Lower leg skin (tissue), 4 donors: ENCODE measurements around the gene AKTIP. TPM values are rescaled to one million over a fixed set of nuclear protein-coding genes. Genes with fewer than 3 reads are reported as not detected.

Source experiments
- DNase-seq, 2 donors: peaks; one replicate each; pipeline ENCODE4 v3.0.0-alpha.2; 2019; ENCODE audit warnings: low spot score in 2 of 2
- H3K4me3 ChIP-seq: fragments of 200-600 bp; sonication (generic); 2 replicates; pipeline ENCODE4 v1.5.1; 2017; ENCODE audit warnings: mild to moderate bottlenecking, low read depth; ENCODE audit not compliant: poor library complexity, severe bottlenecking
- CTCF ChIP-seq, 3 donors: fragments of 450-650 bp; IDR thresholded peaks; one replicate each; pipeline ENCODE4 v1.5.1; 2016; ENCODE audit warnings: antibody characterized with exemption in 3 of 3, mild to moderate bottlenecking in 3 of 3, moderate library complexity in 2 of 3
- POLR2A ChIP-seq, 2 donors: fragments of 450-650 bp; IDR thresholded peaks; one replicate each; pipeline ENCODE4 v1.6.1; 2016 to 2017; ENCODE audit warnings: antibody characterized with exemption in 2 of 2, mild to moderate bottlenecking in 1 of 2, moderate library complexity in 1 of 2
- WGBS, 2 donors: methylation state at CpG; one replicate each; pipeline ENCODE4 v1.1.5; 2018; 5-methylcytosine and 5-hydroxymethylcytosine counted together
- intact Hi-C: fragments of 100-400 bp; cut with DNase I; formaldehyde crosslinking; loops from one replicate; pipeline ENCODE4 v1.15.0; 2023; ENCODE audit warnings: low total_unique reads
- total RNA-seq, 4 donors: library from RNA; depleted of rRNA; stranded (reverse); fragments of >200 nt; gene quantifications; one replicate each; pipeline ENCODE4 v1.1.0, GENCODE V29; 2016

Gene AKTIP
- total RNA-seq, 4 donors from 2014 or later: 30.9 to 90.9 (median 59.9) TPM

- TF ChIP-seq CTCF (IDR thresholded peaks at IDR 0.05) (peak in 1 of 3 donors; percentile 75), POLR2A (IDR thresholded peaks at IDR 0.05) (no peak)
- DNase-seq: peak; percentile 67 to 94
- WGBS, 2 donors: 41 to 44% methylated on average over 29 of the region's 29 CpGs
- intact Hi-C loops: loop anchor here (10.0 kb wide), 1 partner anchor 455 kb away; the partner anchor contains the start of genes CHD9 and CHD9NB
- H3K4me3 ChIP-seq: no peak overlapping the region
Observed at GRCh38 chr16:53509906-53510703, 7.1 kb upstream of the AKTIP start.

GRCh38 chr16:53507464-53508179 is 4.6 kb upstream of the AKTIP start:
- peak in 1 of 2 donors; percentile 14 for DNase-seq
- intact Hi-C loops: loop anchor here (10.0 kb wide), 1 partner anchor 453 kb away; the partner anchor contains the start of genes CHD9 and CHD9NB
- no peak overlapping the region for H3K4me3 ChIP-seq
- WGBS, 2 donors: 86 to 91% methylated on average over 12 of the region's 12 CpGs
- no peak for TF ChIP-seq CTCF (IDR thresholded peaks at IDR 0.05)
- TF ChIP-seq POLR2A (IDR thresholded peaks at IDR 0.05): no peak

GRCh38 chr16:53506254-53506653 is 3.2 kb upstream of the AKTIP start:
- intact Hi-C loops: loop anchor here (10.0 kb wide), 1 partner anchor 451 kb away; the partner anchor contains the start of genes CHD9 and CHD9NB
- no peak for DNase-seq
- TF ChIP-seq POLR2A (IDR thresholded peaks at IDR 0.05) (no peak), CTCF (IDR thresholded peaks at IDR 0.05) (no peak)
- WGBS, 2 donors: 82 to 93% methylated on average over 3 of the region's 3 CpGs
- no peak overlapping the region for H3K4me3 ChIP-seq

GRCh38 chr16:53504665-53505064 is 1.7 kb upstream of the AKTIP start:
- intact Hi-C loops: loop anchor here (10.0 kb wide), 1 partner anchor 450 kb away; the partner anchor contains the start of genes CHD9 and CHD9NB
- no peak overlapping the region for H3K4me3 ChIP-seq
- no peak for TF ChIP-seq POLR2A (IDR thresholded peaks at IDR 0.05)
- TF ChIP-seq CTCF (IDR thresholded peaks at IDR 0.05): no peak
- 75 to 82% methylated on average over 7 of the region's 7 CpGs for WGBS, 2 donors
- peak in 1 of 2 donors; percentile 26 for DNase-seq

DNA sequence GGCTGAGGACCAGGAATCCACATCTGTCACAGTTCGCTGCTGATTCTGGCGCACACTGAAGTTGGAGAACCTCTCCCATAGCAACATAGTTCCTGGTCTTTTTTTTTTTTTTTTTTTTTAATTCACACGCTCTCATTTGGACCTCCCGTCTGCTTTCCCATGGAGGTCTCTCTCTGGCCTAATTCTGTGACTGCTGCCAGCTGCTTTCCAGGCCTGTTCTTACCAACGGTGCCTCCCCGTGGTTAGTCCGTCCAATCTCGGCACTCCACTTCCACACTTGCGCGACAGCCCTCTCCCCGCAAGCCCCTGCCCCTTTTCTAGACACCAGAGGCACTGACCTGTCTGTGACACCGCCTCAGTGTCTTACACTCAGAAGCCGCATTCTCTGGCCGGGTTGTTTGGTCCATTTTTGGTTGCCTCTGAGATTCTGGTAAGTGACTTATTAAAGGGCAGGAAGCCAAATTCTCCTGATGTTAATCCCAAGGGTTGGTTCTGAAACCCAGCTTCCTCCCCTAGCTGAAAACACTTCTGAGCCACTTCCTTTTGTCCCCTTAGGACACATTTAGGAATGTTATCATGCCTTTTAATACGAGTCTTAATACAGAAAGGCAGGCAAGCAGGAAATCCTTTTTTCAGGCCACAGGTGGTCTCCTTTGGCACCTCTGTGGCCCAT is 1.1 kb upstream of the AKTIP start:
- 6 to 8% methylated on average over 15 of the region's 15 CpGs for whole genome bisulfite sequencing, 2 donors
- intact Hi-C loops: loop anchor here (10.0 kb wide), 1 partner anchor 449 kb away; the partner anchor contains the start of genes CHD9 and CHD9NB
- TF ChIP-seq CTCF (IDR thresholded peaks at IDR 0.05) (no peak), POLR2A (IDR thresholded peaks at IDR 0.05) (no peak)
- DNase-seq: peak; percentile 60 to 90
- no peak overlapping the region for H3K4me3 ChIP-seq
